ENCODE results near the gene ZXDC. TPM values are rescaled to one million over a fixed set of nuclear protein-coding genes. Genes with fewer than 3 reads are reported as not detected.
A peak's percentile ranks its signal among the peaks of the same experiment; 100 is the strongest.

The ZXDC gene
- 40.7 TPM for total RNA-seq

- peak; percentile 91 for DNase-seq
Observed at GRCh38 chr3:126475413-126476114, at the start of gene ZXDC. ZXDC (minus strand) TSS chr3:126475891; CDS start chr3:126475865, 26 bp downstream.

- DNase-seq: no peak
Observed at GRCh38 chr3:126525091-126525852, 49.6 kb upstream of the ZXDC start.

GRCh38 chr3:126524429-126524988, 48.8 kb upstream of the ZXDC start:
- DNase-seq: no peak

- DNase-seq: no peak
Observed at GRCh38 chr3:126523745-126524428, 48.2 kb upstream of the ZXDC start, which contains the start of gene CHST13. CHST13 (plus strand) TSS chr3:126524155; CDS start chr3:126524333, 178 bp downstream.

GRCh38 chr3:126522363-126522788, 46.7 kb upstream of the ZXDC start:
- peak; percentile 33 for DNase-seq

- DNase-seq: peak; percentile 69
Observed at GRCh38 chr3:126521122-126521891, 45.6 kb upstream of the ZXDC start.

GRCh38 chr3:126519506-126520455, 44.1 kb upstream of the ZXDC start:
- DNase-seq: no peak

GRCh38 chr3:126518779-126519177, 43.1 kb upstream of the ZXDC start:
- DNase-seq: no peak

GRCh38 chr3:126517986-126518778, 42.5 kb upstream of the ZXDC start:
- DNase-seq: no peak

- no peak for DNase-seq
Observed at GRCh38 chr3:126517291-126517951, 41.7 kb upstream of the ZXDC start, which contains the start of gene UROC1. UROC1 (minus strand) TSS chr3:126517773; CDS start chr3:126517719, 54 bp downstream.

- DNase-seq: no peak
Observed at GRCh38 chr3:126516936-126517290, 41.2 kb upstream of the ZXDC start.

- no peak for DNase-seq
Observed at GRCh38 chr3:126516152-126516935, 40.7 kb upstream of the ZXDC start.

GRCh38 chr3:126515066-126515706, 39.5 kb upstream of the ZXDC start:
- no peak for DNase-seq

GRCh38 chr3:126514161-126514560, 38.5 kb upstream of the ZXDC start:
- no peak for DNase-seq

- DNase-seq: no peak
Observed at GRCh38 chr3:126512916-126513650, 37.4 kb upstream of the ZXDC start.

- no peak for DNase-seq
Observed at GRCh38 chr3:126512026-126512425, 36.3 kb upstream of the ZXDC start.

- DNase-seq: no peak
Observed at GRCh38 chr3:126511291-126511690, 35.6 kb upstream of the ZXDC start.

Data from occipital lobe (tissue), 2 donors.